Liver (tissue), 3 donors: Measurements from ENCODE around the gene RGS3.

Experiments used
- ATF3 ChIP-seq: IDR thresholded peaks from 2 replicates; pipeline ENCODE4 v1.6.1; 2016; ENCODE audit warnings: antibody characterized with exemption
- GABPA ChIP-seq, 2 donors: IDR thresholded peaks in 1 of 2; conservative IDR thresholded peaks in 1 of 2; 2 replicates each; pipeline ENCODE4 v1.6.1; 2016; ENCODE audit warnings: antibody characterized with exemption in 2 of 2, mild to moderate bottlenecking in 1 of 2, moderate library complexity in 1 of 2
- JUND ChIP-seq, 2 donors: IDR thresholded peaks; 2 replicates each; pipeline ENCODE4 v1.6.1; 2016; ENCODE audit warnings: antibody characterized with exemption in 2 of 2
- REST ChIP-seq: IDR thresholded peaks from 2 replicates; pipeline ENCODE4 v1.6.1; 2016; ENCODE audit warnings: antibody characterized with exemption, mild to moderate bottlenecking
- TF ChIP-seq, protein P1 (sequence below): fragments of 150-350 bp; IDR thresholded peaks from 2 replicates; pipeline ENCODE4 v1.5.1; 2017; ENCODE audit warnings: improper control_type of control experiment, low read depth, low read length; ENCODE audit not compliant: missing input control
- donor health status: healthy.
- donor health status: healthy.

GRCh38 chr9:113514061-113514460 is 50.5 kb downstream of the RGS3 start:
- TF ChIP-seq, protein P1, sequence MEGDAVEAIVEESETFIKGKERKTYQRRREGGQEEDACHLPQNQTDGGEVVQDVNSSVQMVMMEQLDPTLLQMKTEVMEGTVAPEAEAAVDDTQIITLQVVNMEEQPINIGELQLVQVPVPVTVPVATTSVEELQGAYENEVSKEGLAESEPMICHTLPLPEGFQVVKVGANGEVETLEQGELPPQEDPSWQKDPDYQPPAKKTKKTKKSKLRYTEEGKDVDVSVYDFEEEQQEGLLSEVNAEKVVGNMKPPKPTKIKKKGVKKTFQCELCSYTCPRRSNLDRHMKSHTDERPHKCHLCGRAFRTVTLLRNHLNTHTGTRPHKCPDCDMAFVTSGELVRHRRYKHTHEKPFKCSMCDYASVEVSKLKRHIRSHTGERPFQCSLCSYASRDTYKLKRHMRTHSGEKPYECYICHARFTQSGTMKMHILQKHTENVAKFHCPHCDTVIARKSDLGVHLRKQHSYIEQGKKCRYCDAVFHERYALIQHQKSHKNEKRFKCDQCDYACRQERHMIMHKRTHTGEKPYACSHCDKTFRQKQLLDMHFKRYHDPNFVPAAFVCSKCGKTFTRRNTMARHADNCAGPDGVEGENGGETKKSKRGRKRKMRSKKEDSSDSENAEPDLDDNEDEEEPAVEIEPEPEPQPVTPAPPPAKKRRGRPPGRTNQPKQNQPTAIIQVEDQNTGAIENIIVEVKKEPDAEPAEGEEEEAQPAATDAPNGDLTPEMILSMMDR: no peak
- TF ChIP-seq JUND (IDR thresholded peaks at IDR 0.05) (no peak), ATF3 (no peak), REST (no peak), GABPA (IDR thresholded peaks at IDR 0.05 in 1 of 2, conservative IDR thresholded peaks at IDR 0.05 in 1 of 2) (no peak)
